CD4-positive, alpha-beta T cell treated with Interleukin-10 for 1 hour (primary cell): ENCODE results near the gene POLR2F.
A peak's percentile ranks its signal among the peaks of the same experiment; 100 is the strongest.
"Not testable (repeated sequence)": the region's sequence is repeated elsewhere in the genome, so short reads cannot be mapped to it uniquely, and the experiment has no call there.

ENCODE experiments used
- DNase-seq: peaks from one replicate; pipeline ENCODE4 v3.0.0-alpha.2; 2020

POLR2F gene

GRCh38 chr22:37925767-37926166 is 27.7 kb upstream of the POLR2F start:
- no peak for DNase-seq

GRCh38 chr22:37926358-37926757 is 27.1 kb upstream of the POLR2F start:
- no peak for DNase-seq

GRCh38 chr22:37926771-37927636 is 26.5 kb upstream of the POLR2F start:
- DNase-seq, result no peak

GRCh38 chr22:37927637-37927936 is 25.9 kb upstream of the POLR2F start:
- no peak for DNase-seq

GRCh38 chr22:37929390-37929789 is 24.1 kb upstream of the POLR2F start:
- DNase-seq, result no peak

- DNase-seq, result peak; percentile 19
These were observed 23.1 kb upstream of the POLR2F start for GRCh38 chr22:37930270-37930951.

- DNase-seq, result no peak
These were observed 22.5 kb upstream of the POLR2F start for GRCh38 chr22:37930952-37931440.

- DNase-seq, result no peak
These were observed 21.6 kb upstream of the POLR2F start for GRCh38 chr22:37931893-37932389.

GRCh38 chr22:37932401-37932800 is 21.1 kb upstream of the POLR2F start:
- DNase-seq, result no peak

- no peak for DNase-seq
These were observed 20.5 kb upstream of the POLR2F start for GRCh38 chr22:37932821-37933578.

GRCh38 chr22:37933711-37934376 is 19.7 kb upstream of the POLR2F start:
- DNase-seq, result peak; percentile 81

- no peak for DNase-seq
These were observed 12.7 kb upstream of the POLR2F start for GRCh38 chr22:37940698-37941376.

- DNase-seq, result no peak
These were observed 11.4 kb upstream of the POLR2F start for GRCh38 chr22:37942133-37942532.

GRCh38 chr22:37943136-37943824 is 10.2 kb upstream of the POLR2F start:
- DNase-seq, result no peak

GRCh38 chr22:37943825-37944198 is 9.7 kb upstream of the POLR2F start:
- DNase-seq, result no peak

GRCh38 chr22:37944423-37944822 is 9.1 kb upstream of the POLR2F start:
- DNase-seq, result not testable (repeated sequence)

- not testable (repeated sequence) for DNase-seq
These were observed 6.2 kb upstream of the POLR2F start for GRCh38 chr22:37947142-37947795.

- DNase-seq, result no peak
These were observed 2.2 kb upstream of the POLR2F start for GRCh38 chr22:37951305-37951704.

- DNase-seq, result not testable (repeated sequence)
These were observed 870 bp upstream of the POLR2F start for GRCh38 chr22:37952629-37953028.

GRCh38 chr22:37953062-37953436 is 450 bp upstream of the POLR2F start:
- no peak for DNase-seq

- DNase-seq, result no peak
These were observed 1.2 kb downstream of the POLR2F start for GRCh38 chr22:37954686-37955085.
